Epithelial cell of prostate (primary cell): ENCODE measurements around the gene WDR45.
"Not testable (repeated sequence)": the region's sequence is repeated elsewhere in the genome, so short reads cannot be mapped to it uniquely, and the experiment has no call there.

Experiments used
- DNase-seq: peaks from one replicate; pipeline ENCODE4 v3.0.0-alpha.2; 2011; ENCODE audit warnings: low read depth, low spot score
- H3K27ac ChIP-seq: fragments of 450-650 bp; 2 replicates; pipeline ENCODE4 v1.5.1; 2017; ENCODE audit warnings: mild to moderate bottlenecking

Gene WDR45

GRCh38 chrX:49079489-49080428, at the start of gene WDR45:
Gene WDR45, minus strand, starts transcription at chrX:49079887. Its CDS starts 1,792 bp downstream, at chrX:49078095.
- H3K27ac ChIP-seq = peak within 1 kb of the TSS; percentile 78
- DNase-seq = no peak

- no peak for DNase-seq
- H3K27ac ChIP-seq = no peak overlapping the region
Observed at GRCh38 chrX:49129427-49129826, 49.7 kb upstream of the WDR45 start.

- not testable (repeated sequence) for H3K27ac ChIP-seq, DNase-seq
Observed at GRCh38 chrX:49127742-49128258, 48.1 kb upstream of the WDR45 start.

GRCh38 chrX:49122499-49122898, 42.8 kb upstream of the WDR45 start:
- DNase-seq = no peak
- no peak overlapping the region for H3K27ac ChIP-seq

GRCh38 chrX:49120091-49120490, 40.4 kb upstream of the WDR45 start:
- DNase-seq = no peak
- no peak overlapping the region for H3K27ac ChIP-seq

GRCh38 chrX:49117581-49117980, 37.9 kb upstream of the WDR45 start:
- no peak overlapping the region for H3K27ac ChIP-seq
- DNase-seq = no peak

GRCh38 chrX:49116716-49117115, 37.0 kb upstream of the WDR45 start:
- H3K27ac ChIP-seq = no peak overlapping the region
- no peak for DNase-seq

- H3K27ac ChIP-seq = no peak overlapping the region
- DNase-seq = no peak
Observed at GRCh38 chrX:49116076-49116475, 36.4 kb upstream of the WDR45 start.

GRCh38 chrX:49111791-49112190, 32.1 kb upstream of the WDR45 start:
- H3K27ac ChIP-seq = no peak overlapping the region
- DNase-seq = no peak

- no peak overlapping the region for H3K27ac ChIP-seq
- DNase-seq = no peak
Observed at GRCh38 chrX:49110417-49110816, 30.7 kb upstream of the WDR45 start.

GRCh38 chrX:49108641-49109040, 29.0 kb upstream of the WDR45 start:
- no peak overlapping the region for H3K27ac ChIP-seq
- DNase-seq = no peak

GRCh38 chrX:49106930-49107329, 27.2 kb upstream of the WDR45 start:
- DNase-seq = peak; percentile 0

GRCh38 chrX:49106296-49106695, 26.6 kb upstream of the WDR45 start:
- no peak overlapping the region for H3K27ac ChIP-seq
- no peak for DNase-seq

More at GRCh38 chrX:49106930-49107329, 27.2 kb upstream of the WDR45 start:
- no peak overlapping the region for H3K27ac ChIP-seq

GRCh38 chrX:49103637-49104036, 23.9 kb upstream of the WDR45 start:
- H3K27ac ChIP-seq = no peak overlapping the region
- no peak for DNase-seq

GRCh38 chrX:49102190-49102589, 22.5 kb upstream of the WDR45 start:
- no peak for DNase-seq
- no peak overlapping the region for H3K27ac ChIP-seq

GRCh38 chrX:49101629-49101984, 21.9 kb upstream of the WDR45 start:
- DNase-seq = no peak
- H3K27ac ChIP-seq = no peak overlapping the region

GRCh38 chrX:49100704-49101628, 21.3 kb upstream of the WDR45 start:
- peak overlapping the region; percentile 28 for H3K27ac ChIP-seq
- DNase-seq = peak; percentile 67

- DNase-seq = no peak
- no peak overlapping the region for H3K27ac ChIP-seq
Observed at GRCh38 chrX:49096419-49096818, 16.7 kb upstream of the WDR45 start.

- no peak overlapping the region for H3K27ac ChIP-seq
- DNase-seq = no peak
Observed at GRCh38 chrX:49089553-49089952, 9.9 kb upstream of the WDR45 start.

- H3K27ac ChIP-seq = no peak overlapping the region
Observed at GRCh38 chrX:49082271-49082871, 2.7 kb upstream of the WDR45 start.

More at GRCh38 chrX:49082271-49082871, 2.7 kb upstream of the WDR45 start:
- DNase-seq = no peak
